Left ventricle myocardium inferior (tissue), 1 donor: ENCODE data around the gene GSPT1. TPM values are rescaled to one million over a fixed set of nuclear protein-coding genes. Genes with fewer than 3 reads are reported as not detected.

ENCODE experiments used
- DNase-seq: peaks from one replicate; pipeline ENCODE4 v3.0.0-alpha.2; 2020
- H3K27ac ChIP-seq: fragments of 200-600 bp; replicated peaks from 2 replicates; pipeline ENCODE4 v1.8.0; 2021
- H3K27me3 ChIP-seq: fragments of 200-600 bp; 2 replicates; pipeline ENCODE4 v1.8.0; 2021; ENCODE audit warnings: low read depth
- H3K36me3 ChIP-seq: fragments of 200-600 bp; 2 replicates; pipeline ENCODE4 v1.8.0; 2021
- H3K4me1 ChIP-seq: fragments of 200-600 bp; 2 replicates; pipeline ENCODE4 v1.8.0; 2021
- H3K4me3 ChIP-seq: fragments of 200-600 bp; 2 replicates; pipeline ENCODE4 v1.8.0; 2021; ENCODE audit warnings: mild to moderate bottlenecking, moderate library complexity
- H3K9me3 ChIP-seq: fragments of 200-600 bp; replicated peaks from 2 replicates; pipeline ENCODE4 v1.8.0; 2021
- intact Hi-C: fragments of 100-400 bp; cut with micrococcal nuclease; formaldehyde crosslinking; loops from one replicate; pipeline ENCODE4 v1.11.0; 2022
- total RNA-seq: library from RNA; stranded (reverse); fragmentation: NEBNext Ultra II Directional; extraction: Animal tissue kit (Norgen Biotek cat#: 25700); gene quantifications from one replicate; pipeline ENCODE4 v1.2.1, GENCODE V29; 2021
- TF ChIP-seq, protein P1 (sequence below): fragments of 200-600 bp; IDR thresholded peaks from 2 replicates; pipeline ENCODE4 v1.8.0; 2021; ENCODE audit warnings: antibody characterized with exemption, mild to moderate bottlenecking, borderline replicate concordance
- donor health status: DM: no; HTN: yes; CAD: no; lungs with severe emphysema.

GSPT1 gene
- total RNA-seq, 1 donor from 2014 or later, result 82.3 TPM

DNA sequence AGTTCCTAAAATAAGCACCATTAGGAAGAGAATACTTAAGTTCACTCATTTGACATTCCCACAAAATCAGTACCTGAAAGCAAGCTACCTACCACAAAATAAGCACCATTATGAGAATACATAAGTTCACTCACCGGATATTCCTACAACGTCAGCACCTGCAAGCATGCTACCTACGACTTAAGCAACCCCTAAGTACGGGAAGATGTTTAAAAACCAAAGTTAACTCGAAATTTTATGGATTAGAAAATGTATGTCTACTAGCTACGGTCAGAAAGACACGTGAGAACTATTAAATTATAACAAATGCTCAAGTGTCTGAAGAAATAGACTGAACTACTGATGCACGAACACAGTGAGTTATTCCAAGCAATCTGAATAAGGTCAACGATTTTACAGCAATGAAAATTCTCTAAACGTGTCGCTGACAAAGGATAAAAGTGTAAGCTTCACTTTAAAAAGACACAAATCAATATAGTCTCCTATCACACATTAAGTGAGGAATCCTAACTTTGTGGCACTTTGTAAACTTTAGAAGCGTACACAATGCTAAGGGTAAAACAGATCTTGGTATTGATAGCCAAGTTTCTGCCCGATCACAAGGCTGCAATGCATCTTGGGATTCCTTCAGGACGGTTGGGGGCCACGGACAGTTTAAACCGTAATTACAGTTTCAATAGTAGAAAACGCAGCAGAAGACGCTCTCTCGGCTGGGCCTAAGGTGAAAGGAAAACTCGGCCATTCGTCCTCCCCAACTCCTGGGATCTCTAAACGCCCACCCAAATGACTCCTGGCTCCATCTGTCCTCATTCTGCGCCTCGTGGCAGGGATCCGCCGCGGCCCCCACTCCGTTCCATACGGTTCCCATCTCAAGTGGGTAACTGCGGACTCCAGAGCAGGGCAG lies 1.3 kb downstream of the GSPT1 start:
- intact Hi-C loops, result no loop called here
- H3K4me3 ChIP-seq, result peak overlapping the region; percentile 97
- H3K4me1 ChIP-seq, result peaks cover 66% of the 10 kb centered on the region
- H3K36me3 ChIP-seq, result no peaks in the 10 kb centered on the region
- TF ChIP-seq, protein P1, sequence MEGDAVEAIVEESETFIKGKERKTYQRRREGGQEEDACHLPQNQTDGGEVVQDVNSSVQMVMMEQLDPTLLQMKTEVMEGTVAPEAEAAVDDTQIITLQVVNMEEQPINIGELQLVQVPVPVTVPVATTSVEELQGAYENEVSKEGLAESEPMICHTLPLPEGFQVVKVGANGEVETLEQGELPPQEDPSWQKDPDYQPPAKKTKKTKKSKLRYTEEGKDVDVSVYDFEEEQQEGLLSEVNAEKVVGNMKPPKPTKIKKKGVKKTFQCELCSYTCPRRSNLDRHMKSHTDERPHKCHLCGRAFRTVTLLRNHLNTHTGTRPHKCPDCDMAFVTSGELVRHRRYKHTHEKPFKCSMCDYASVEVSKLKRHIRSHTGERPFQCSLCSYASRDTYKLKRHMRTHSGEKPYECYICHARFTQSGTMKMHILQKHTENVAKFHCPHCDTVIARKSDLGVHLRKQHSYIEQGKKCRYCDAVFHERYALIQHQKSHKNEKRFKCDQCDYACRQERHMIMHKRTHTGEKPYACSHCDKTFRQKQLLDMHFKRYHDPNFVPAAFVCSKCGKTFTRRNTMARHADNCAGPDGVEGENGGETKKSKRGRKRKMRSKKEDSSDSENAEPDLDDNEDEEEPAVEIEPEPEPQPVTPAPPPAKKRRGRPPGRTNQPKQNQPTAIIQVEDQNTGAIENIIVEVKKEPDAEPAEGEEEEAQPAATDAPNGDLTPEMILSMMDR, result no peak
- no peaks in the 10 kb centered on the region for H3K27me3 ChIP-seq
- peak; percentile 19 for DNase-seq
- peak overlapping the region; percentile 98 for H3K27ac ChIP-seq
- no peaks in the 10 kb centered on the region for H3K9me3 ChIP-seq

DNA sequence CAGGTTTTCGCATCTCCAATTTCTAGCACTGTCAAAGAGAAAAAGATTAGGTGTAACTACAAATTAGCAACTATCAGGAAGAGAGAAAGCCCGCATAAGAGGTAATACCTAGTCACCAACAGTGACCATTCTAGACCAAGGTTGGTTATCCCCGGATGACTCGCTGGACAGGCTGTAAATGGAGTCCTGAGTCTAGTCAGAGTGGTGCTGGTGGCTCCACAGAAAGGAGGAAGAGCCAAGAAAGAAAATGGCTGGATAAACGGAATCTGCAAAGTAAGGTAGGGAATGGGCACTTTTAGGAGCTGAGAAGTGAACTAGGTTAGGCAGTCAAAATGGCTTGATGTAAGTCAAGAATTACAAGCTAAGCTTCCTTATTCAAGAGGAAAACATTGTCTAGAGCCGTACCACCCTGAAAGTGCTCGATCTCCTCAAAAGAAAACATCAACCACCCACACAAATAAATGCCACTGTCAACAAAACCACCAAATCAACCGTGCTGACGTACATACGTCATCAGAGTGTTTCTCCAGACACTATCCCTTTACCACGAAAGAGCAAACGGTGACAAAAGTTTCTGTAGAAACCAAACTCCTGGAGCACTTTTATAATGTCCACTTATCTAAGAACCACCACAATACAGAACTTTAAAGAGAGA lies 2.2 kb downstream of the GSPT1 start:
- no peak for DNase-seq
- Histone ChIP-seq H3K4me1 (peaks cover 74% of the 10 kb centered on the region), H3K36me3 (no peaks in the 10 kb centered on the region), H3K27ac (peak overlapping the region; percentile 98), H3K4me3 (peak overlapping the region; percentile 97), H3K27me3 (no peaks in the 10 kb centered on the region), H3K9me3 (no peaks in the 10 kb centered on the region)
- intact Hi-C loops, result no loop called here
- TF ChIP-seq, protein P1, result no peak

DNA sequence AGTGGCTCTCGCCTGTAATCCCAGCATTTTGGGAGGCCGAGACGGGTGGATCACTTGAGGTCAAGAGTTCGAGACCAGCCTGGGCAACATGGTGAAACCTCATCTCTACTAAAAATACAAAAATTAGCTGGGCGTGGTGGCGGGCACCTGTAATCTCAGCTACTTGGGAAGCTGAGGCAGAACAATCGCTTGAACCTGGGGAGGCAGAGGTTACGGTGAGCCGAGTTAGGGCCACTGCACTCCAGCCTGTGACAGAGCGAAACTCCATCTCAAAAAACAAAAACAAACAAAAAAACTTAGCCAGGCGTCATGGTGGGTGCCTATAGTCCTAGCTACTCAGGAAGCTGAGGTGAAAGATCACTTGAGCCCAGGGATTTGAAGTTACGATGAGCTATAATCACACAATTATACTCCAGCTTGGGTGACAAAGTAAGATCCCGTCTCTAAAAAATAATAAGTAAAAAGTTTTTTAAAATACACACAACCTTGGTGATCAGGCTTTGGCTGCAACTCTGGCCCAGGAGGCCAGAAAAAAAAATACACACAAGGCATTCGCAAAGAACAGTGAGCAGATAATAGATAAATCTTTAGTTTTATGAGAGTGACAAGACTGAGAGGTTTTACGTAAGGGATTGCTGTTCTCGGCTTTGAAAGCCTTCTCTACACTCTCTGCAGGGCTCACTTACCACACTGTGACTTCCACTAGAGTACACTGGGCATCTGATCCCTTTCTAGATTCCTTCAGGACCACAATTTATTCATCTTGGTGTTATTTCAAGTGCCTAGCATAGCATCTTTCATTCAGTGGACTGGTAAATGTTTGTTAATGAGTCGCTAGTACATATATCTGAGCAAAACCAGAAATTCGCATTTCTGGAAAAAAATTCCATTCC lies 5.9 kb downstream of the GSPT1 start:
- H3K4me1 ChIP-seq, result peaks cover 73% of the 10 kb centered on the region
- peak overlapping the region; percentile 46 for H3K27ac ChIP-seq
- TF ChIP-seq, protein P1, result no peak

DNA sequence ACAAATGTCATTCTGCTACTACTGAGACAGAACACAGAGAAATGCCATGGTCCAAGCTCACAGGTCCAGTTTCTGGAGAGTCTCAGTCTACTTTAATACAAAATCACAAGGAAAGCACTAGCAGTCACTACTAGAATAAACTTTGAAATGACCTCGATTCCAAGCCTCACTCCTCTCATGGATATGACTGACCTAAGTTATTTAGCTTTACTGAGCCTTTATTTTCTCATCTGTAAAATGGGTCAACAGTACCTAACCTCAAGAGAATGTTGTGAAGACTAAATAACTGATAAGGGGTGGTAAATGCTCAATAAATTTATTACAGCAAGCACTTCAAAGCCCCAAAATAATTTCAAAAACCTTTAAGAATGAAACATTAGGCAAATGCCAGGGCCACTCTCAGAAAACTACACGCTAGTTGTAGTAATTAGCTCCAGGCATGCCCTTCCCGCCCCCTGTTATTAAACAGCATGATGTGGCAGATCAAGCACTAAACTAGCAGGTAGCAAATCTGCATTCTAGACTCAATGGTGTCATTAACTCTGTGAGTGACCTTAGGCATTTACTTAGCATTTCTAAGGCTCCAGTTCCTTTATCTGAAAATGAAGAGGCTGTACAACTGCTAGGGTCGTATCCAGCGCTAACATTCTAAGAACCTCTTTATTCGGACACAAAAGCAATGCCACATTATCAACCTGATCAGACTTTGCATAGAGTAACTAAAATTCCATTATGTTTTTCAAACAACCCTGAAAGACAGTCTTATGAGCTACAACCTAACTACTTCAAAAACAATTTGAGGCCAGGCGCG lies 8.4 kb downstream of the GSPT1 start:
- no peaks in the 10 kb centered on the region for H3K36me3 ChIP-seq
- no peak overlapping the region for H3K27ac ChIP-seq
- DNase-seq, result no peak
- intact Hi-C loops, result no loop called here
- TF ChIP-seq, protein P1, result no peak
- H3K4me1 ChIP-seq, result peaks cover 55% of the 10 kb centered on the region
- no peak overlapping the region for H3K4me3 ChIP-seq
- no peaks in the 10 kb centered on the region for H3K9me3 ChIP-seq
- no peaks in the 10 kb centered on the region for H3K27me3 ChIP-seq

More for the DNA sequence above, 5.9 kb downstream of the GSPT1 start:
- Histone ChIP-seq H3K27me3 (no peaks in the 10 kb centered on the region), H3K36me3 (no peaks in the 10 kb centered on the region), H3K9me3 (no peaks in the 10 kb centered on the region), H3K4me3 (no peak overlapping the region)
- no peak for DNase-seq
- intact Hi-C loops, result no loop called here
